NCI-H524 treated with DMSO at 0.1 percent for 48 hours (cell line): Measurements from ENCODE around the gene ZKSCAN8.
A peak's percentile ranks its signal among the peaks of the same experiment; 100 is the strongest.
"Not testable (repeated sequence)": the region's sequence is repeated elsewhere in the genome, so short reads cannot be mapped to it uniquely, and the experiment has no call there.

ENCODE experiments used
- DNase-seq: peaks from one replicate; lab custom pipeline; 2025; lab: John Stamatoyannopoulos, UW

ZKSCAN8 gene

DNA sequence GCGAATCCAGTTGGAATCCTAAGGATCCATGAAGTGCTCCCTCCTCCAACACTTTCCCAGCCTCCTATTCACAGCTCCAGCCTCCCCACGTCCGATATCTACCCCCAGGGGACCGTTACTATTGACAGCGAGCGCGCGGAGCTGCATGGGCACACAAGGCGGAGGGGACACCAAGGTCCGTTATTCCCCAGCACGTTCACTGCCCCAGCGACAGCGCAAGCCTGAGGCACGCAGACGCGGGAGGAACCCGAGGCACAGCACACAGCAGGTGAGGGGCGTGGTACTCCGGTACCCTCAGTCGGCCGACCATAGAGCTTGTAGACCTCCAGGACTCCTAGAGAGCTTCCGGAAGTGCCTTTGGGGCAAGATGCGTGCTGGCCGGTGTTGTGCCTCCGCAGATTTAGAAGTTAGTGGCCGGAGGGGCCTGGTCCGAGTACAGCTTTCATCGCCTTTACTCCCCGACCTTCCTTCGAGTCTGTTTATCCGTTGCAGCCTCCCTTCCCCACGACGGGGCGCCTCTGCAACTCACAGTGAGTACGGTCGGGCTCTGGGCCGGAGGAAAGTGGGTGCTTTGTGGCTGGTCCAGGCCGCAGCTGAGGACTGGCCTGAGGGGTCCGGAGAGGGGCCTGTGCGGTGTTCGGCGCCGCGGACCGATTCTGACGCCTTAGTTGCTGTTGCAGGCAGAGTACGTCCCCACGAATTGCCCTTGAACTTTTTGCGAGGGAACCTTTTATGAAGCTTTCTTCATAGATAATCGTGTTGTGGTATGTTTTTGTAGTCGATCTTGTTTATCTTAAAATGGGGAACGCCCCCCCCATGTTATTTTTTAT lies at the start of gene ZKSCAN8:
TSS of gene ZKSCAN8 (plus strand) at position 384 of the 830 bp plus-strand sequence. CDS start 6,525 bp downstream, outside the sequence.
- peak; percentile 84 for DNase-seq

DNA sequence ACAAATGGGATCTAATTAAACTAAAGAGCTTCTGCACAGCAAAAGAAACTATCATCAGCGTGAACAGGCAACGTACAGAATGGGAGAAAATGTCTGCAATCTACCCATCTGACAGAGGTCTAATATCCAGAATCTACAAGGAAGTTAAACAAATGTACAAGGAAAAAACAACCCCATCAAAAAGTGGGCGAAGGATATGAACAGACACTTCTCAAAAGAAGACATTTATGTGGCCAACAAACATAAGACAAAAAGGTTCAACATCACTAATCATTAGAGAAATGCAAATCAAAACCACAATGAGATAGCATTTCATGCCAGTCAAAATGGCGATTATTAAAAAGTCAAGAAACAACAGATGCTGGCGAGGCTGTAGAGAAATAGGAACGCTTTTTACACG lies 39.5 kb upstream of the ZKSCAN8 start:
- not testable (repeated sequence) for DNase-seq

GRCh38 chr6:28102699-28103098 lies 39.0 kb upstream of the ZKSCAN8 start:
- DNase-seq: not testable (repeated sequence)

DNA sequence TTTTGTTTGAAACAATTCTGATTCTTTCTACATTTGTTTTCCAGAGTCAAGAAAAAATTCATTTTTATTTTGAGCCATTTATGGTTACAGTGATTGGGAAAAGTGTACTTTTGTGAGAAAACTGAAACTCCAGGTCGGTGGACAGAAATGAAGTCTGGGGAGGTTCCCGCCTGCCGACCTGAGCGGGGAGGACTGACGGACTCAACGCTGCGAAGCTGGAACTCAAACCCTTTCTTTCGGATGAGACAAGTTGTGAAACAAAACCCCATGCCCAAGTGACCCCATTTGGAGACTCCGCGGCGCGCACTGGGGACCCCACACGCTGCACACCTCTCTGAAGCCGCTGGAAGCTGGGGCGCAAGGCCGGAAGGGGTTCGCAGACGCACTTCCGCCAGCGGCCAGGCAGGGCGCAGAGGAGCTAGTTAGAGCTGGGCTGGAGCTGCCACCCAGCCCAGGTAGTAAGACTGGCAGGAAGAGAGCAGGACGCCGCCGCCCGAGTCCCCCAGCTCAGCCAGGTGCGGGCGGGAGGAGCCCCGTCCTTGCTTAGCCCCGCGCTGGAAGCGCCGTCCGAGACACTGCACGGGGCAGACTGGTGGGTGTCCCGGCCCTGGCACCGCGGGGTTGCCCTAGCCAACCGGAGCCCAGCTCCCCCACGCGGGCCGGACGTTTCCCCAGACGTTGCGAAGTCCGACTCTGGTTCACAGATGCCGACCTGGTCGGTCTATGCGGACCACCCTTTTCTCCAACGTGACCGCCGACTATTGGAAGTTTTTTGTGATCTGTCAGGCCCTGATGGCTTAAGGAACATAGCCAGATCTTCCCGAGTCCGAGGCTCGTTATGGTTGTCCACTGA lies 37.1 kb upstream of the ZKSCAN8 start:
- DNase-seq: peak; percentile 29

- DNase-seq: peak; percentile 1
Measured at GRCh38 chr6:28105245-28105639, 36.4 kb upstream of the ZKSCAN8 start.

DNA sequence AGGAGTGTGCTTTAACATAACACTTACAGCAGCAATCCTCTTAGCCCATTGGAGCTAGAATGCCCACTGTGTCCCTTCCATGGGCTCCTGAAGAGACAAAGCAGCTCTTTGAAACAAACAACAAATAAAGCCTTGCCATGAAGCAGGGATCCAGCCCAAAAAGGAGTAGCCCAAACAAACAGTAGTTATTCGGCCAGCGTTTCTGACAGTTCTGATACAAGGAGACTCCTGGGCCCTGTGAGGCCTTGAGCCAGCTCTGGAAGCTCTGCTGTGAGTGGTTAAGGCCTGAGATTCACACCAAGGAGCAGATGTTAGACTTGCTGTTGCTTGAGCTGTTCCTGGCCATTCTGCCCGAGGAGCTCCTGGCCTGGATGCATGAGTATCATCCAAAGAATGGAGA lies 34.2 kb upstream of the ZKSCAN8 start:
- DNase-seq: no peak

- no peak for DNase-seq
Measured at GRCh38 chr6:28111964-28112363, 29.7 kb upstream of the ZKSCAN8 start.

- DNase-seq: no peak
Measured at GRCh38 chr6:28115799-28116198, 25.9 kb upstream of the ZKSCAN8 start.

DNA sequence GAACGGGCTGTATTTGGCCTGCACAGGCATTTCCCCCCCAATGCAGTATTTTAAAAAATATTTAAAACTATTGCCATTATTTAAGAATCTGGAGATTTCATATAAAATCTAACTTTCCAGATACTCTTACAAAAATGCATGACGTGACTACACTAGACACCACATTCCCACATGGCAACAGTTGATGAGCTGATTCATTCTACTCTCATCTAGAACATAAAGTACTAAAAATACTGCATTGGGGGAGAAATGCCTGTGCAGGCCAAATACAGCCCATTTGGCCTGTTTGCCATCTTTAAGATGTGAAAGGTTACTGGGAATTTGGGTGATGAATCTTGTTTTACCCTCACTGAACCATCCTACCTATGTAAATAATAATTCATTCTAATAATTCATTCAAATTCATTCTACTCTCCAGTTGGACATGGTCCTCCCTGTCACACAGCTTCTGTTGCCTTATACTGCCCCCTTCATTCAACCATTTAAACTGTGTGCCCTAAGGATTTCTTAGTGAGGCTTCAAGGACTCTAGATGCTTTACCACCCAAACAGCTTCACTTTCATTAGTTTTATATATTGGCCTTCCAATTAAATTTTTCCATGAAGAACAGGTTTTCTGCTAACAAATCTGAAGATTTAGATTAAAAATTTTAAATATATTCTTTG lies 24.2 kb upstream of the ZKSCAN8 start:
- no peak for DNase-seq

- no peak for DNase-seq
Measured at GRCh38 chr6:28118217-28118616, 23.5 kb upstream of the ZKSCAN8 start.

GRCh38 chr6:28121876-28122275 lies 19.8 kb upstream of the ZKSCAN8 start:
- no peak for DNase-seq

DNA sequence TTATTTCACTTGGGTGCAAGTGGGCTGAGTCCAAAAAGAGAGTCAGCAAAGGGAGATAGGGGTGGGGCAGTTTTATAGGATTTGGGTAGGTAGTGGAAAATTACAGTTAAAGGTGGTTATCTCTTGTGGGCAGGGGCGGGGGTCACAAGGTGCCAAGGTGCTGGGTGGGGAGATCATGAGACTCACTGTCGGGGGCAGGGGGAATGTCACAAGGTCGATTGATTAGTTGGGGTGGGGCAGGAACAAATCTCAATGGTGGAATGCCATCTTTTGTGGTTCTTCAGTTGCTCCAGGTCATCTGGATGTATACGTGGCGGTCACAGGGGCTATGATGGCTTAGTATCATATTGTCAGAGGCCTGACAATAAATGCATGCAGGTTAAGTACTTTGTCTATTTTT lies 19.4 kb upstream of the ZKSCAN8 start:
- not testable (repeated sequence) for DNase-seq

DNA sequence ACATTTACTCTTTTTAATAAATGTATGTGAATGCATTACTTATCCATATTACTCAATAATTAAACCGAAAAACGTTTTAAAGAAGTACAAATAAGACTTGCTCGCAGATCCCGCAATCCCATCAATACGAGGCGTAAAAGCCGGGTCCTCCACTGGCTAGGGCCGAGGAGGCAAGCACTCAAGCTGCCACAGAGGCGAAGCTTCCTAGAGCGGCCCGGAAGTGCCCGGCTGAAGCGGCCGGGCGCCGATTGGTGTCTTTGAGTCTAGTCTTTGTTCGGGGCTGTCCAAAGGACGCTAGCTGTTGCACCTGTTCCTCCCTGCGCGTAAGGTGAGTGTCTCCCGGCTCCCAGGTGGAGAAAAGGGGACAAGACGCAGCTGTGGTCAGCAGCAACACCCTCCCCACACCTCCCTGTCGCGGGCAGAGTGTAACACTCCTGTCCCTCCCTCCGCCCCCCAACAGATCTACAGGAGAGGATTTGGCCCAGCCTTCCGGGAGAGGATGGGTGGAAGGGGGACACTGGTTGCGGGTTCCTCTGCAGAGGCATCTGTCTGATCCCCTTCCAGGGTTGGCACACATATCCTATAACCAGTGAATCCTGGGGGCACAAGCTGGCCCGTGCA lies 17.2 kb upstream of the ZKSCAN8 start, which contains the start of gene ZSCAN16:
TSS of gene ZSCAN16 (plus strand) at position 260 of the 621 bp plus-strand sequence. CDS start 835 bp downstream, outside the sequence.
- DNase-seq: peak; percentile 49

DNA sequence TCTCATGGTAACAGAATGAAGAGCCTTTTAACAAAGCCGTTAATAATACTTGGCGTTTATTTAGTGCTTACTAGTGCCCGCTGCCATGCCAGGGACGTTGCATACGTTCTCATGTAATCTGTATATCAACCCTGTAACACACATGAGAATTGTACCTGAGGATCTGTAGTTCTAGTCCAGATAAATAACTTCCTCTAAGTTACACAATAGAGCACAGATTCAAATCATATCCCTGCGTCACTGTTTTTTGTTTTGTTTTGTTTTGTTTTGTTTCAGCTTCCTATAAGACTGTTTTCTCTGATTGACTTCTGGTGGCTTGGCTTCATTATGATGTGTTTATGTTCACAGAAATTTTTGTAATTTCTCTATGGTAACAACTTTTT lies 16.7 kb upstream of the ZKSCAN8 start:
- no peak for DNase-seq

- DNase-seq: no peak
Measured at GRCh38 chr6:28125401-28125800, 16.3 kb upstream of the ZKSCAN8 start.

GRCh38 chr6:28134015-28134414 lies 7.7 kb upstream of the ZKSCAN8 start:
- no peak for DNase-seq

GRCh38 chr6:28134716-28135115 lies 7.0 kb upstream of the ZKSCAN8 start:
- DNase-seq: no peak

DNA sequence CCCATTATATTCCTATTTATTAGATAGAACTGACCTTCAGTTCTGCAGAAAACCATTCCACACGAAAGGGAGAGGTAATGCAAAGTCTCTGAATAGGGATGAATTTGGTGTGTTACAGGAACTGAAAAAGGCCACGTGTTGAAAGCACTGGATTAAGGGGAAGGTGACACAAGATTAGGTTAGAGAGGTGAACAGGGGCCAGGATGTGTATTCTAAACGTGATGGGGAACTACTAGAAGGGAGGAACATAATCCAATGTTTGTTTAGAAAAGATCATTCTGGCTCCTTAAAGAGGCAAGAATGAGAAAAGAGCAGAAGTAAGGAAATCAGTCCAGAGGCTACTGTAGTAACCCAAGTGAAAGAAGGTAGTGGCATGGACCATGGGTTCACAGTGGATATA lies 6.3 kb upstream of the ZKSCAN8 start:
- DNase-seq: no peak

- peak; percentile 77 for DNase-seq
Measured at GRCh38 chr6:28136585-28137504, 4.8 kb upstream of the ZKSCAN8 start.

- no peak for DNase-seq
Measured at GRCh38 chr6:28137505-28137981, 4.1 kb upstream of the ZKSCAN8 start.
